Astrocyte of the cerebellum (primary cell): ENCODE results near the gene MAML2.

ENCODE experiments used
- DNase-seq: peaks from one replicate; pipeline ENCODE4 v3.0.0-alpha.2; 2011; ENCODE audit warnings: low read depth
- H3K4me3 ChIP-seq: 2 replicates; pipeline ENCODE4 v1.5.1; 2011; ENCODE audit warnings: mild to moderate bottlenecking, low read depth, low read length, moderate library complexity
- CTCF ChIP-seq: IDR thresholded peaks from 2 replicates; pipeline ENCODE4 v1.5.1; 2012; ENCODE audit warnings: low read length, low read depth, moderate library complexity, mild to moderate bottlenecking; ENCODE audit errors: missing control alignments
- in situ Hi-C: cut with HindIII; loops from 2 replicates; pipeline ENCODE4 v1.10.0; 2017; ENCODE audit warnings: low sequenced_read_pairs

Gene MAML2

GRCh38 chr11:96150609-96151008, 192.4 kb downstream of the MAML2 start:
- H3K4me3 ChIP-seq, result no peak overlapping the region
- in situ Hi-C loops, result no loop called here
- TF ChIP-seq CTCF, result no peak
- no peak for DNase-seq

- no peak for DNase-seq
- in situ Hi-C loops, result no loop called here
- H3K4me3 ChIP-seq, result no peak overlapping the region
- TF ChIP-seq CTCF, result no peak
Observed at GRCh38 chr11:96149743-96150555, 193.0 kb downstream of the MAML2 start.

- H3K4me3 ChIP-seq, result no peak overlapping the region
- in situ Hi-C loops, result no loop called here
- no peak for DNase-seq
- no peak for TF ChIP-seq CTCF
Observed at GRCh38 chr11:96147906-96148486, 195.0 kb downstream of the MAML2 start.

- H3K4me3 ChIP-seq, result no peak overlapping the region
- in situ Hi-C loops, result no loop called here
- no peak for DNase-seq
- no peak for TF ChIP-seq CTCF
Observed at GRCh38 chr11:96147186-96147585, 195.8 kb downstream of the MAML2 start.

GRCh38 chr11:96146765-96147164, 196.2 kb downstream of the MAML2 start:
- in situ Hi-C loops, result no loop called here
- no peak for TF ChIP-seq CTCF

GRCh38 chr11:96145163-96145585, 197.8 kb downstream of the MAML2 start:
- DNase-seq, result no peak
- no peak for TF ChIP-seq CTCF
- no peak overlapping the region for H3K4me3 ChIP-seq
- in situ Hi-C loops, result no loop called here

More at GRCh38 chr11:96146765-96147164, 196.2 kb downstream of the MAML2 start:
- DNase-seq, result no peak
- H3K4me3 ChIP-seq, result no peak overlapping the region
